GM19468 (cell line): Measurements from ENCODE around the gene FKBP2.

ENCODE experiments used
- ATAC-seq: cut with Tn5 transposase; IDR thresholded peaks from one replicate; pipeline ENCODE4 v1.9.1; 2021; ENCODE audit warnings: mild to moderate bottlenecking, moderate library complexity, moderate number of reproducible peaks; ENCODE audit not compliant: unreplicated experiment; ENCODE audit errors: extremely low read depth

Gene FKBP2

DNA sequence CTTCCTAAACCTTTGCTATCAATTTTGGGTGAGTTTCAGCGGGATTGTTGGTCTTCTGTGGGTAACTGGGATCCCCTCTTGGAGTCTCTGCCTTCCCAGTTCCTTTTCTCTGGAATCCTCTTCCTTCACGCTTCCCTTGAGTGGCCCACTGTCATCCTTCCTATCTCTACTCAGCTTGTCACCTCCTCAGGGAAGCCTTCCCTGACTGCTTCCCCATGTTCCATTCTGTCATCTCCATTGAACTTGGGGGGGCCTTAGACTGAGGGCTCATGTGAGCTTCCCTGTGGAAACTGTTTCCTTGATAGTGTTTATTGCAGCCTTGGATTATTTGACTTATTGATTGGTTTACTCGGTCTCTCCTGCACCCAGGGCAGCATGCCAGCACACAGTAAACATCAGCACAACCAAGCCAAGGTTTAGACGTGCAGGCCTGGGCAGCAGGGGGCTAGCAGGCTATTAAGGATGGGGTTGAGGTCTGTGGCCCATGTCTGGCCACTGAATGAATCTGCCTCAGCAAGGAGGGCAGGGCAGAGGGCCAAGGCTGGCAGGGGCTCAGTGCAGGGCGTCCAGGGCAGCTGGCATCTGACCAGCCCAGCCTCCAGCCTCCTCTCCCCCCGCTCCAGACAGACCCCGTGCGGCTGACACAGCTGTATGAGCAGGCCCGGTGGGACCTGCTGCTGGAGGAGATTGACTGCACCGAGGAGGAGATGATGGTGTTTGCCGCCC lies 22.1 kb upstream of the FKBP2 start:
- ATAC-seq: no peak

DNA sequence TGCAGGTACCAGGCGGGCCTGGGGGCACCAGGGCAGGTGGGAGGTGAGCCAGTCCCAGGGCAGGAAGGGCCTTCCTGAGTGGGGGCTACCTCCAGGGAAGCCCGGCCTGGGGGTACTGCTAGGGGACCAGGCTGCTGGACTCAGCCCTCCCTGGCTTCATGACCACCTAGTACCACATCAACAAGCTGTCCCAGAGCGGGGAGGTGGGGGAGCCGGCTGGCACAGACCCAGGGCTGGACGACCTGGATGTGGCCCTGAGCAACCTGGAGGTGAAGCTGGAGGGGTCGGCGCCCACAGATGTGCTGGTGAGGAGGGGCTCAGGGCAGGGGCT lies 21.6 kb upstream of the FKBP2 start:
- ATAC-seq: no peak

- ATAC-seq: no peak
Observed at GRCh38 chr11:64219755-64220154, 21.1 kb upstream of the FKBP2 start.

- no peak for ATAC-seq
Observed at GRCh38 chr11:64220271-64220670, 20.6 kb upstream of the FKBP2 start.

DNA sequence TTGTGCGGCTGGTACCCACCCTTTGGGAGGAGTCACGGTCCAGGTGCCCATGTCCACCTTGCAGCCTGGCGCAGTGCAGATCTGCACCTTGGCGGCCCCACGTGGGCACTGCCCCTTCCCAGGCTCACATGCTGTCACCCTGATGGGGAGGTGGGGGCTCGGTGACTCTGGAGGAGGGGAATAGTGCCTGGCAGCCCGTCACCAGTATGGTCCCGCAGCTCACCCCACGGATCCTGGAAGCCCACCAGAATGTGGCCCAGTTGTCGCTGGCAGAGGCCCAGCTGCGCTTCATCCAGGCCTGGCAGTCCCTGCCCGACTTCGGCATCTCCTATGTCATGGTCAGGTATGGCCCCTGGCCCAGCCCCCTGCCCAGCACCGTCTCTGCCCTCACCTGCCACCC lies 20.1 kb upstream of the FKBP2 start:
- no peak for ATAC-seq

- ATAC-seq: no peak
Observed at GRCh38 chr11:64222651-64223000, 18.3 kb upstream of the FKBP2 start.

DNA sequence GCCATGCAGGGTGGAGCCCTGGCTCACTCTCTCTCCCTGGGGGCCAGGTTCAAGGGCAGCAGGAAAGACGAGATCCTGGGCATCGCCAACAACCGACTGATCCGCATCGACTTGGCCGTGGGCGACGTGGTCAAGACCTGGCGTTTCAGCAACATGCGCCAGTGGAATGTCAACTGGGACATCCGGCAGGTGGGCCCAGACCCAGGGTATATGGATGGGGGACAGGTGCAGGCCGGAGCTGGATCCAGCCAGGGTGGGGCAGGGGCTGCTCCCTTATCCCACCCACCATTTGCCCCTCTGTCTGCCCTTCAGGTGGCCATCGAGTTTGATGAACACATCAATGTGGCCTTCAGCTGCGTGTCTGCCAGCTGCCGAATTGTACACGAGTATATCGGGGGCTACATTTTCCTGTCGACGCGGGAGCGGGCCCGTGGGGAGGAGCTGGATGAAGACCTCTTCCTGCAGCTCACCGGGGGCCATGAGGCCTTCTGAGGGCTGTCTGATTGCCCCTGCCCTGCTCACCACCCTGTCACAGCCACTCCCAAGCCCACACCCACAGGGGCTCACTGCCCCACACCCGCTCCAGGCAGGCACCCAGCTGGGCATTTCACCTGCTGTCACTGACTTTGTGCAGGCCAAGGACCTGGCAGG lies 17.8 kb upstream of the FKBP2 start:
- ATAC-seq: no peak

GRCh38 chr11:64224151-64224890 lies 16.6 kb upstream of the FKBP2 start:
- ATAC-seq: no peak

DNA sequence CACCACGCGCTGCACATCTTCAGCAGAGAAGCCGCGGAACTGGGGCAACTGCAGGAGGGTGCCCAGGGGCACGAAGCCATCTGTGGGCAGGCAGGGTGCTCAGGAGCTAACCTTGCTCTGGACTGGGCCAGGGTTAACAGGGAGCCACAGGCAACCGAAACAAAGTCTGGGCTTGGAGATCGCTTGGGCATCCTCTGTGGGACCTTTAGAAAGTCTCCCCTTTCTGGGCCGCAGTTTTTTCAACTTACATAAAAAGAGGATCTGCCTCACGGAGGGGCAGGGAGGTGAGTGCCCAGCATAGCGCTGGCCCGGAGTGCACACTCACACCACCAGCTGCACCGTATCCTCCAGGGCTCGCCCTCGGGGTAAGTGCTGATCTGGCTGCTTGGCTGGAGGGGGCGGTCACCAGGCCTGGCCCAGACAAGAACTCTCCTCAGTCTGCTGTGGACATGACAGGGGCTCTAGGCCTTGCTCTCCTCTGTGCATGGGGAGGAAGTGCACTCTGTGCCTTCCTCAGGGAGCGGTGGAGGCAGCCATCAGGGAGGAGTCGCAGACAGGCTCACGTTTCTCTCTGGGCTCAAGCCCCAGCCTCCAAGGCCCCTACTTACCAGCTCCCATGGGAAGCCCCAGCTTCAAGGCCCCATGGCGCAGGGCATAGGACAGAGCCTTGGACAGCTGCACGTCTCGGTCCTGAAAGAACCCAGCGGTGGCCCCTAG lies 15.8 kb upstream of the FKBP2 start:
- no peak for ATAC-seq

- ATAC-seq: no peak
Observed at GRCh38 chr11:64225608-64226506, 15.0 kb upstream of the FKBP2 start, which contains the start of the genes NUDT22 and TRPT1. NUDT22 (plus strand) TSS chr11:64226274; CDS start chr11:64226653, 379 bp downstream. TRPT1 (minus strand) TSS chr11:64226186; CDS start chr11:64225860, 326 bp downstream.

DNA sequence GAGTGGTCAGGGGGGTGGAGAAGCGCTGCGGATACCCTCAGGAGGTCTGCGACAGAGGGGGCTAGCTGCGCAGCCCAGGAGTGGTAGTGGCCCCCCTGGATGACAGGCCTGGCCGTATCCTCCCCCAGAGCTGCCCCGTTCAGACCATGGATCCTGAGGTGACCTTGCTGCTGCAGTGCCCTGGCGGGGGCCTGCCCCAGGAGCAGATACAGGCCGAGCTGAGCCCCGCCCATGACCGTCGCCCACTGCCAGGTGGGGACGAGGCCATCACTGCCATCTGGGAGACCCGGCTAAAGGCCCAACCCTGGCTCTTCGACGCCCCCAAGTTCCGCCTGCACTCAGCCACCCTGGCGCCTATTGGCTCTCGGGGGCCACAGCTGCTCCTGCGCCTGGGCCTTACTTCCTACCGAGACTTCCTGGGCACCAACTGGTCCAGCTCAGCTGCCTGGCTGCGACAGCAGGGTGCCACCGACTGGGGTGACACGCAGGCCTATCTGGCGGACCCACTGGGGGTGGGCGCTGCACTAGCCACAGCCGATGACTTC lies 14.3 kb upstream of the FKBP2 start:
- no peak for ATAC-seq

GRCh38 chr11:64227405-64227956 lies 13.4 kb upstream of the FKBP2 start:
- ATAC-seq: no peak

GRCh38 chr11:64229090-64229743 lies 11.7 kb upstream of the FKBP2 start:
- no peak for ATAC-seq

DNA sequence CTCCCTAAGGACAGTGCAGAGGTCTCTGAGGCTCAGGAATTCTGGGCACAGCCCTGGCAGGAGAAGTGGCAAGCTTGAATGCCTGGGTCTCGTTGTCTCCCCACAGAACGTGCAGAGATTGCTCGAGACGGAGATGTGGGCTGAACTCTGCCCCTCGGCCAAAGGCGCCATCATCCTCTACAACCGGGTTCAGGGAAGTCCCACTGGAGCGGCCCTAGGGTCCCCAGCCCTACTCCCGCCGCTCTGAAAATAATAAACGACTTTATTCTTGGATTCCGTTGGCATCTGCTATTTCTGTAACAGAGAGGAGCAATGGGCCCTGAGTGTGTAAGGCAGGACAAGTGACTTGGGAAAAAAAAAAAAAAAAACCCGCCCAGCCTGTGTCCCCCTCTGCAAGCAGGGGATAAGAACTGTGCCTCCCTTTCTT lies 11.1 kb upstream of the FKBP2 start:
- ATAC-seq: no peak

- ATAC-seq: peak; percentile 15
Observed at GRCh38 chr11:64230171-64230984, 10.5 kb upstream of the FKBP2 start, which contains the start of gene DNAJC4. DNAJC4 (plus strand) TSS chr11:64230548; CDS start chr11:64230855, 307 bp downstream.

GRCh38 chr11:64230985-64231365 lies 9.9 kb upstream of the FKBP2 start:
- ATAC-seq: no peak

GRCh38 chr11:64231546-64231945 lies 9.3 kb upstream of the FKBP2 start:
- no peak for ATAC-seq
